HEK293 (cell line): ENCODE measurements around the gene SF1.

Experiments
- CTCF ChIA-PET: fragments of 350-600 bp; formaldehyde crosslinking; extraction: SDS; loops from one replicate; lab custom pipeline; 2021; ENCODE audit warnings: antibody characterized with exemption; lab: Yijun Ruan, JAX
- POLR2A ChIA-PET: fragments of 300-600 bp; formaldehyde crosslinking; extraction: SDS; loops from one replicate; lab custom pipeline; 2020; ENCODE audit warnings: antibody characterized with exemption, inconsistent platforms; lab: Yijun Ruan, JAX
- H3K27ac ChIP-seq: fragments of 200-500 bp; sonication (Bioruptor generic); 2 replicates; pipeline ENCODE4 v1.5.1; 2014; ENCODE audit warnings: low read depth, low read length, control low read depth, inconsistent platforms; ENCODE audit errors: extremely low read depth
- H3K36me3 ChIP-seq, 2 experiments: fragments of 200-500 bp in 1 of 2; sonication (Bioruptor generic) in 1 of 2; 1 replicate in 1 of 2; 2 replicates in 1 of 2; pipeline ENCODE4 v1.5.1; 2014 to 2017; ENCODE audit warnings: inconsistent platforms in 2 of 2, low read length in 2 of 2; ENCODE audit not compliant: control insufficient read depth in 2 of 2, insufficient read depth in 1 of 2
- H3K4me1 ChIP-seq: fragments of 200-500 bp; sonication (Bioruptor generic); 2 replicates; pipeline ENCODE4 v1.5.1; 2014; ENCODE audit warnings: mild to moderate bottlenecking, low read length, inconsistent platforms; ENCODE audit not compliant: control insufficient read depth, insufficient read depth
- H3K4me3 ChIP-seq: 2 replicates; pipeline ENCODE4 v1.5.1; 2011; ENCODE audit warnings: low read depth, mild to moderate bottlenecking, control low read depth, low read length, moderate library complexity
- H3K9me3 ChIP-seq: fragments of 200-500 bp; sonication (Bioruptor generic); 2 replicates; pipeline ENCODE4 v1.5.1; 2014; ENCODE audit warnings: low read depth, low read length, inconsistent platforms; ENCODE audit not compliant: control insufficient read depth, insufficient read depth
- GLIS1 ChIP-seq: fragments of 450-650 bp; formaldehyde crosslinking; IDR thresholded peaks from 2 replicates; pipeline ENCODE4 v1.5.1; 2016; ENCODE audit warnings: missing biosample characterization, missing genetic modification characterization
- PRDM2 ChIP-seq: fragments of 450-650 bp; formaldehyde crosslinking; IDR thresholded peaks from 2 replicates; pipeline ENCODE4 v1.5.1; 2016; ENCODE audit warnings: missing biosample characterization, missing genetic modification characterization, borderline replicate concordance
- WT1 ChIP-seq: fragments of 450-650 bp; formaldehyde crosslinking; IDR thresholded peaks from 2 replicates; pipeline ENCODE4 v1.5.1; 2016; ENCODE audit warnings: missing biosample characterization, missing genetic modification characterization
- ZBTB10 ChIP-seq: fragments of 450-650 bp; formaldehyde crosslinking; IDR thresholded peaks from 2 replicates; pipeline ENCODE4 v1.5.1; 2016; ENCODE audit warnings: missing biosample characterization, missing genetic modification characterization
- ZBTB44 ChIP-seq: fragments of 450-650 bp; IDR thresholded peaks from 2 replicates; pipeline ENCODE4 v1.5.1; 2018; ENCODE audit warnings: missing biosample characterization, mild to moderate bottlenecking, missing genetic modification characterization
- ZBTB6 ChIP-seq: fragments of 450-650 bp; formaldehyde crosslinking; IDR thresholded peaks from 2 replicates; pipeline ENCODE4 v1.5.1; 2017; ENCODE audit warnings: missing biosample characterization, missing genetic modification characterization
- ZFP41 ChIP-seq: fragments of 450-650 bp; formaldehyde crosslinking; IDR thresholded peaks from 2 replicates; pipeline ENCODE4 v1.5.1; 2016; ENCODE audit warnings: missing biosample characterization, missing genetic modification characterization, borderline replicate concordance
- ZNF16 ChIP-seq: fragments of 450-650 bp; formaldehyde crosslinking; IDR thresholded peaks from 2 replicates; pipeline ENCODE4 v1.5.1; 2016; ENCODE audit warnings: low read depth, missing biosample characterization, missing genetic modification characterization
- ZNF2 ChIP-seq: fragments of 450-650 bp; formaldehyde crosslinking; IDR thresholded peaks from 2 replicates; pipeline ENCODE4 v1.5.1; 2016; ENCODE audit warnings: missing biosample characterization, missing genetic modification characterization
- ZNF239 ChIP-seq: fragments of 450-650 bp; formaldehyde crosslinking; IDR thresholded peaks from 2 replicates; pipeline ENCODE4 v1.5.1; 2016; ENCODE audit warnings: missing biosample characterization, missing genetic modification characterization
- ZNF248 ChIP-seq: fragments of 450-650 bp; formaldehyde crosslinking; IDR thresholded peaks from 2 replicates; pipeline ENCODE4 v1.5.1; 2017; ENCODE audit warnings: missing biosample characterization, missing genetic modification characterization
- ZNF335 ChIP-seq: fragments of 450-650 bp; formaldehyde crosslinking; conservative IDR thresholded peaks from 2 replicates; pipeline ENCODE4 v1.5.1; 2016; ENCODE audit warnings: missing biosample characterization, missing genetic modification characterization
- ZNF37A ChIP-seq: fragments of 450-650 bp; IDR thresholded peaks from 2 replicates; pipeline ENCODE4 v1.5.1; 2018; ENCODE audit warnings: missing biosample characterization, missing genetic modification characterization
- ZNF416 ChIP-seq: fragments of 450-650 bp; formaldehyde crosslinking; IDR thresholded peaks from 2 replicates; pipeline ENCODE4 v1.5.1; 2016; ENCODE audit warnings: missing biosample characterization, missing genetic modification characterization
- ZNF558 ChIP-seq: fragments of 450-650 bp; formaldehyde crosslinking; IDR thresholded peaks from 2 replicates; pipeline ENCODE4 v1.5.1; 2016; ENCODE audit warnings: missing biosample characterization, missing genetic modification characterization
- ZNF658 ChIP-seq: fragments of 450-650 bp; formaldehyde crosslinking; IDR thresholded peaks from 2 replicates; pipeline ENCODE4; 2016; ENCODE audit warnings: missing biosample characterization, missing genetic modification characterization
- ZNF747 ChIP-seq: fragments of 450-650 bp; formaldehyde crosslinking; IDR thresholded peaks from 2 replicates; pipeline ENCODE4 v1.5.1; 2016; ENCODE audit warnings: missing biosample characterization, missing genetic modification characterization

SF1 gene

GRCh38 chr11:64813826-64814225 lies 35.5 kb upstream of the SF1 start:
- Histone ChIP-seq H3K36me3 (peaks cover 0 to 4% of the 10 kb centered on the region in 2 experiments; a peak in 2 of 3 replicates), H3K27ac (no peak overlapping the region), H3K4me1 (no peaks in the 10 kb centered on the region), H3K9me3 (no peaks in the 10 kb centered on the region), H3K4me3 (no peak overlapping the region)
- ChIA-PET POLR2A (interaction anchor here (1.0 kb wide), 1 partner anchor 10 kb away, joined by 3 read pairs; the partner anchor contains the start of gene MAP4K2), CTCF (interaction anchor here (0.6 kb wide), 1 partner anchor 12 kb away, joined by 6 read pairs; no protein-coding TSS in a partner anchor)
- no peak for TF ChIP-seq ZNF558 (tag by site-specific recombination)
- TF ChIP-seq PRDM2 (tag by site-specific recombination): no peak
- TF ChIP-seq ZNF416 (tag by site-specific recombination): no peak
- TF ChIP-seq ZBTB6: no peak
- no peak for TF ChIP-seq ZNF248 (tag by site-specific recombination)
- TF ChIP-seq WT1 (tag by site-specific recombination): no peak
- TF ChIP-seq ZNF239 (tag by site-specific recombination): no peak
- TF ChIP-seq ZNF2 (tag by site-specific recombination): no peak
- TF ChIP-seq ZBTB44 (tag by site-specific recombination): no peak
- TF ChIP-seq ZFP41 (tag by site-specific recombination): no peak
- TF ChIP-seq ZNF658 (tag by site-specific recombination): no peak
- TF ChIP-seq ZNF747 (tag by site-specific recombination): no peak
- no peak for TF ChIP-seq GLIS1 (tag by site-specific recombination)
- TF ChIP-seq ZNF335 (tag by site-specific recombination): no peak
- no peak for TF ChIP-seq ZNF37A (tag by site-specific recombination)
- TF ChIP-seq ZBTB10 (tag by site-specific recombination): no peak
- no peak for TF ChIP-seq ZNF16 (tag by site-specific recombination)
